Mucosa of rectum (tissue), 2 donors: ENCODE results near the gene CLBA1.
"Not testable (repeated sequence)": the region's sequence is repeated elsewhere in the genome, so short reads cannot be mapped to it uniquely, and the experiment has no call there.

ENCODE experiments used
- H3K27ac ChIP-seq, 2 donors: one replicate each; pipeline ENCODE4 v1.7.0; 2013; ENCODE audit warnings: inconsistent platforms in 2 of 2, low read depth in 2 of 2, low read length in 2 of 2
- H3K27me3 ChIP-seq, 2 donors: one replicate each; pipeline ENCODE4 v1.7.0; 2013; ENCODE audit warnings: low read length in 2 of 2; ENCODE audit not compliant: control insufficient read depth in 2 of 2, insufficient read depth in 2 of 2
- H3K36me3 ChIP-seq, 2 donors: one replicate each; pipeline ENCODE4 v1.7.0; 2013; ENCODE audit warnings: low read length in 2 of 2; ENCODE audit not compliant: control insufficient read depth in 2 of 2, insufficient read depth in 2 of 2
- H3K4me1 ChIP-seq, 2 donors: one replicate each; pipeline ENCODE4 v1.7.0; 2013; ENCODE audit warnings: low read length in 2 of 2, mild to moderate bottlenecking in 1 of 2; ENCODE audit not compliant: control insufficient read depth in 2 of 2, insufficient read depth in 2 of 2
- H3K4me3 ChIP-seq, 2 donors: one replicate each; pipeline ENCODE4 v1.7.0; 2013; ENCODE audit warnings: low read length in 2 of 2
- H3K9ac ChIP-seq, 2 donors: one replicate each; pipeline ENCODE4 v1.7.0; 2013; ENCODE audit warnings: low read length in 2 of 2, low read depth in 1 of 2, mild to moderate bottlenecking in 1 of 2
- H3K9me3 ChIP-seq, 2 donors: one replicate each; pipeline ENCODE4 v1.7.0; 2013; ENCODE audit warnings: low read length in 2 of 2; ENCODE audit not compliant: control insufficient read depth in 2 of 2
- donor health status: healthy.
- donor health status: Normal muscosa, but diverticular disease.

CLBA1 gene

DNA sequence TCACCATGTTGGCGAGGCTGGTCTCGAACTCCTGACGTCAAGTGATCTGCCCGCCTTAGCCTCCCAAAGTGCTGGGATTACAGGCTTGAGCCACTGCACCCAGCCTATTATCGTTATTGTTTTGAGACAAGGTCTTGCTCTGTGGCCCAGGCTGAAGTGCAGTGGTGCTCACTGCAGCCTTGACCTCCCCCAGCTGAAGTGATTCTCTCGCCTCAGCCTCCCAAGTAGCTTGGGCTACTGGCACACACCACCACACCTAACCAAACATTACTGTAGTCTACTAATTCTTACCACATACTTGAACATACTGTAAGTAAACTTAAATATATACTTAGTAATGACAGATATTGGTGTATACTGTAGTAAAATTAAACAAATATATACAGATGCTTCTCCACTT, 39.8 kb downstream of the CLBA1 start:
- Histone ChIP-seq H3K9me3 (no peaks in the 10 kb centered on the region), H3K9ac (no peak overlapping the region), H3K4me3 (no peak overlapping the region), H3K27ac (no peak overlapping the region), H3K36me3 (no peaks in the 10 kb centered on the region), H3K27me3 (no peaks in the 10 kb centered on the region), H3K4me1 (peaks cover 7 to 10% of the 10 kb centered on the region in 2 donors)

DNA sequence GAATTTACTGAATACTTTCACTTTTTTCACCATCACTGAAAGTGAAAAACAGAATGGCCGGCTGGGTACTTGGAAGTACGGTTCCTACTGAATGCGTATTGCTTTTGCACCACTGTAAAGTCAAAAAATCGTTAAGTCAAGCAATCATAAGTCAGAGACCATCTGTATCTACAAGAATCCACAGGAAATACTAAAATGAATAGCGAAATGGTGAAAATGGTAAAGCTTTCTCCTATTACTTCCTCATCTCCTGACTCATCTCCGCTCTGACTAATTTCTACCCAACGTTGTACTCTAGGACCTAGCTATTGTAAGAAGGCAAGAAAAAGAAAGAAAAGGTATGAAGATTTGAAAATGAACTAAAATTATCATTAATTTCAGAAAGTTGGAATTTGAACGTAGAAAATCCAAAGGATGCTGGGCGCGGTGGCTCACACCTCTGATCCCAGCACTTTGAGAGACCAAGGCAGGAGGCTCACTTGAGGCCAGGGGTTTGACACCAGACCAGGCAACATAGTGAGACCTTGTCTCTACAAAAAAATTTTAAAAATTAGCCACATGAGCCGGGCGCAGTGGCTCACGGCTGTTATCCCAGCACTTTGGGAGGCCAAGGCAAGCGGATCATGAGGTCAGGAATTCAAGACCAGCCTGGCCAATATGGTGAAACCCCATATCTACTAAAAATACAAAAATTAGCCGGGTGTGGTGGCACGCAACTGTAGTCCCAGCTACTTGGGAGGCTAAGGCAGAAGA, 40.6 kb downstream of the CLBA1 start:
- no peak overlapping the region for H3K27ac ChIP-seq
- H3K9ac ChIP-seq = no peak overlapping the region
- H3K4me3 ChIP-seq = no peak overlapping the region
- no peaks in the 10 kb centered on the region for H3K36me3 ChIP-seq
- no peaks in the 10 kb centered on the region for H3K9me3 ChIP-seq
- peaks cover 7 to 10% of the 10 kb centered on the region in 2 donors for H3K4me1 ChIP-seq
- H3K27me3 ChIP-seq = no peaks in the 10 kb centered on the region

DNA sequence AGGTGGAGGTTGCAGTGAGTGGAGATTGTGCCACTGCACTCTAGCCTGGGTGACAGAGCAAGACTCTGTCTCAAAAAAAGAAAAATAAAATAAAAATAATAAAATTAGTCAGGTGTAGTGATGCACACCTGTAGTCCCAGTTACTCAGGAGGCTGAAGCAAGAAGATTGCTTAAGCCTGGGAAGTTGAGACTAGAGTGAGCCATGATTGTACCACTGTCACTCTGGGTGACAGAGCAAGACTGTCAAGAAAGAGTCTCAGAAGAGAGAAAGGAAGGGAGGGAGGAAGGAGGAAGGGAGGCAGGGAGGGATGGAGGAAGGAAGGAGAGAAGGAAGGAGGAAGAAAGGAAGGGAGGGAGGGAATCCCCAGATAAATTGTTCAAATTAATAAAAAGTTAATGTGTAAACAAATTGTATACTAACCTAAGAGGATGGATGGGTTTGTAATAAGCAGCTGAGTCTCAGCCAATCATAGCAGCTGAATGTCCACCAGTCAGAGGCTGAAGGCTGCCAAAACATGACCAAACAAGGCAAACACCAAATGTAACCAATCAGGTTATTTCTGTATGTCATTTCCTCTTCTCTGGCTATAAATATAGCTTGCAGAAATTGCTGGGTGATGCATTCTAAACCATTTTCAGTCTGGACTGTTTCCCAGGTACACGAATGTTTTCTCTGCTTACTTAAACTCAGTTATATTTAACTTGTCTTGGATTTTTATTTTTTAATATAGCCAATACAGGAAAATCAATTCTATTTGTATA, 41.4 kb downstream of the CLBA1 start:
- no peak overlapping the region for H3K27ac ChIP-seq
- no peaks in the 10 kb centered on the region for H3K9me3 ChIP-seq
- no peaks in the 10 kb centered on the region for H3K27me3 ChIP-seq

DNA sequence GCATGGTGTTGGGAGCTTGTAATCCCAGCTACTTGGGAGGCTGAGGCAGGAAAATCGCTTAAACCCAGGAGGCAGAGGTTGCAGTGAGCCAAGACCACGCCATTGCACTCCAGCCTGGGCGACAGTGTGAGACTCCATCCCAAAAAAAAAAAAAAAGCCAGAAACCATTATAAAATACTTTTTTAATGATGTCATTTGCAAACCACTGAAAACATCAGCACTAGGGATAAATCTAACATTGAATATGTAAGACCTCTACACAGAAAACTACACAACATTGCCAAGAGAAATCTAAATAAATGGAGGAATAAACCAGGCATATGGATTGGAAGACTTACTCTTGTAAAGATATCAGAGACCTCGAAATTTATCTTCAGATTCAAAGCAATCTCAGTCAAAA, 42.1 kb downstream of the CLBA1 start:
- not testable (repeated sequence) for H3K4me3 ChIP-seq, H3K36me3 ChIP-seq, H3K27me3 ChIP-seq, H3K9ac ChIP-seq, H3K27ac ChIP-seq, H3K4me1 ChIP-seq, H3K9me3 ChIP-seq

More for the DNA sequence above, 41.4 kb downstream of the CLBA1 start:
- H3K36me3 ChIP-seq = no peaks in the 10 kb centered on the region
- H3K4me1 ChIP-seq = peaks cover under 1 to 3% of the 10 kb centered on the region in 2 donors
- H3K9ac ChIP-seq = no peak overlapping the region
- H3K4me3 ChIP-seq = no peak overlapping the region

DNA sequence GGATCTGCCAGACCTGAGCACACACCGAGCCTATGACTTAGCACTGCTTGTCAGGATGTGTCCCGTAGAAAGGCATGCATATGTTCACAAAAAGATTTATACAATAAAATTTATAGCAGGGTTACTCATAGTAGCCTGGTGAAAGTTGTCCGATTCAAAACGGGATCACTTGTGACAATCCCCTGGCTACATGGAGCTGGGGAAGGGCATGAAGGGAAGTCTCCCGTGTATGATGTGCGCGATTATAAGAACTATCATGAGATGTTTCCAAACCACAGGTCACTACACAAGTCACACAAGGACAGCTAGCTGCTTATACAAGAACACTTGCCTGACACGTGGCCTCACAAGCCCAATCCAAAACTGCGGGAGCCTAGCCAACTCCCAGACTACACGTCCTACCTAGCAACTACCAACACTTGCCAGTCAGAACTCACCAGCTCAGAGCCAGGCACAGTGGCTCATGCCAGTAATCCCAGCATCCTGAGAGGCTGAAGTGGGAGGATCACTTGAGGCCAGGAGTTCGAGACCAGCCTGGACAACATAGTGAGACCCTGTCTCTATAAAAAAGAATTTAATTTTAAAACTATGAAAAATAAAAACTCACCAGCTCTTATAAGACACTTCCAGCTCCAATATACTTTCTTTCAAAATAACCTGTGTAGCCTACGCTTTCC, 42.8 kb downstream of the CLBA1 start:
- no peaks in the 10 kb centered on the region for H3K36me3 ChIP-seq
- no peak overlapping the region for H3K4me3 ChIP-seq
- no peak overlapping the region for H3K9ac ChIP-seq
- no peak overlapping the region for H3K27ac ChIP-seq
- H3K9me3 ChIP-seq = no peaks in the 10 kb centered on the region
- H3K4me1 ChIP-seq = no peaks in the 10 kb centered on the region
- H3K27me3 ChIP-seq = no peaks in the 10 kb centered on the region

DNA sequence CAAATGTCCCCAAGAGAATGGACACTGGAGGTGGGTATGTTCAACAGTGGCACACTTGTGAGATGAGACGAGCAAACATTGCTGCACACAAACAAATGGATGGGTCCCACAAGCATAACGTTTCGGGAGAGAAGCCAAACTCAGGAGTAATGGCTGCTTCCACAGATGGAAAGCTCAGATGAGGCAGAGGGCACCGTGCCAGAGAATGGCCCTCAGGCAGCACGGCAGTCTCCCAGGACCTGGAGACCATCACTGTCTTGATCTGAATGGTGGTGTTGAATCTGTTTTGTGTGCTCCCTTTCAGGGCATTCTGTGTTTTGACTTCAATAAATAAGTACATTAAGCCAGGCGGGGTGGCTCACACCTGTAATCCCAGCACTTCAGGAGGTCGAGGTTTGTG, 43.8 kb downstream of the CLBA1 start:
- H3K27ac ChIP-seq = no peak overlapping the region

DNA sequence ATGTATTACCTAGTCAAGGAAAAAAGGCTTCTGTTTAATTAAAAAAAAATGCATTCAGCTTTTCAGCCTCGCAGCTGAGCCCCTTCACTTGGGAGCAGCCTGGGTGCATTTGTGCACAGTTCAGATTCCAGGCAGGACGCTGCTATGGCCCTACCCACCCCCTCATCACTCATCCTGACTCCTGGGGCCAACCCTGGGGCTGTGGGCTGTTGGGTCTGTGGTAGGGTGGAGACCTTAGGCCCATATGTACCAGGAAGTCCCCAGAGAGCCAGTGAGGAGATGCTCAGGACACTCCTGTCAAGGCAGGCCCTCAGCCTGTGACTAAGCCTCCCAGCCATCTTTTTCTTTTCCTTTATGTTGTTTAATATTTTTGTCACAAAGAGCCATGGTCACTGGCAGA, 44.6 kb downstream of the CLBA1 start:
- H3K36me3 ChIP-seq = no peaks in the 10 kb centered on the region
- no peaks in the 10 kb centered on the region for H3K9me3 ChIP-seq
- peaks cover 0 to 4% of the 10 kb centered on the region in 2 donors for H3K4me1 ChIP-seq
- H3K4me3 ChIP-seq = no peak overlapping the region
- no peak overlapping the region for H3K27ac ChIP-seq
- H3K9ac ChIP-seq = no peak overlapping the region
- no peaks in the 10 kb centered on the region for H3K27me3 ChIP-seq

More for the DNA sequence above, 43.8 kb downstream of the CLBA1 start:
- H3K27me3 ChIP-seq = no peaks in the 10 kb centered on the region
- no peaks in the 10 kb centered on the region for H3K9me3 ChIP-seq
- H3K4me1 ChIP-seq = peaks cover 0 to 4% of the 10 kb centered on the region in 2 donors
- H3K36me3 ChIP-seq = no peaks in the 10 kb centered on the region
- no peak overlapping the region for H3K9ac ChIP-seq
- H3K4me3 ChIP-seq = no peak overlapping the region

DNA sequence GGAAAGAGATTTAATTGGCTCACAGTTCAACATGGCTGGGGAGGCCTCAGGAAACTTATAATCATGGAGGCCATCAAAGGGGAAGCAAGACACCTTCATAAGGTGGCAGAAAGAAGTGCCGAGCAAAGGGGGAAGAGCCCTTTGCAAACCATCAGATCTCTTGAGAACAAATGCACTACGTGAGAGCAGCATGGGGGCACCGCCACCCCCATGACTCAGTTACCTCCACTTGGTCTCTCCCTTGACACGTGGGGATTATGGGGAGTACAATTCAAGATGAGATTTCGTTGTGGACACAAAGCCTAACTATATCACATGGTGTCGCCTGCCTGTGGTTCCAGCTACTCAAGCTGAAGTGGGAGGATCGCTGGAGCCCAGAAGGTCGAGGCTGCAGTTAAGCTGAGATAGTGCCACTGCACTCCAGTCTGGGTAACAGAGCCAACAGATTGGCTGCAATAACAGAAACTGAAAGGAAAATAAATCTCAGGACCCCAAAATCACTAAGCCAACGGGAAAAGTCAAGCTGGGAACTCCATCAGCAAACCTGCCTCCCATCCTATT, 45.3 kb downstream of the CLBA1 start:
- H3K4me3 ChIP-seq = no peak overlapping the region
- H3K9ac ChIP-seq = no peak overlapping the region
- no peak overlapping the region for H3K27ac ChIP-seq
- H3K9me3 ChIP-seq = no peaks in the 10 kb centered on the region
- H3K36me3 ChIP-seq = no peaks in the 10 kb centered on the region
- no peaks in the 10 kb centered on the region for H3K27me3 ChIP-seq
- H3K4me1 ChIP-seq = peaks cover 0 to 4% of the 10 kb centered on the region in 2 donors

DNA sequence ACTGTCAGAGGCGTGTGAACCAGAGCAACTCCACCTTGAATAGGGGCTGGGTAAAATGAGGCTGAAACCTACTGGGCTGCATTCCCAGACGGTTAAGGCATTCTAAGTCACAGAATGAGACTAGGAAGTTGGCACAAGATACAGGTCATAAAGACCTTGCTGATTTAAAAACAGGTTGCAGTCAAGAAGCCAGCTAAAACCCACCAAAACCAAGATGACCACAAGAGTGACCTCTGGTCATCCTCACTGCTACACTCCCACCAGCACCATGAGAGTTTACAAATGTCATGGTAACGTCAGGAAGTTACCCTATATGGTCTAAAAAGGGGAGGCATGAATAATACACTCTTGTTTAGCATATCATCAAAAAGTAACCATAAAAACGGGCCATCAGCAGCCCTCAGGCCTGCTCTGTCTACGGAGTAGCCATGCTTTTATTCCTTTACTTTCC, 46.9 kb downstream of the CLBA1 start:
- not testable (repeated sequence) for H3K27me3 ChIP-seq, H3K4me1 ChIP-seq, H3K36me3 ChIP-seq, H3K9me3 ChIP-seq
- peak overlapping the region; percentile 67 to 75 for H3K4me3 ChIP-seq
- H3K9ac ChIP-seq = peak overlapping the region in 1 of 2 donors; percentile 59
- peak overlapping the region; percentile 67 to 71 for H3K27ac ChIP-seq
